Fibroblast of skin of right biceps (primary cell): Measurements from ENCODE around the gene CAST.

Experiments used
- DNase-seq: peaks from one replicate; pipeline ENCODE4 v3.0.0-alpha.2; 2013

The CAST gene

DNA sequence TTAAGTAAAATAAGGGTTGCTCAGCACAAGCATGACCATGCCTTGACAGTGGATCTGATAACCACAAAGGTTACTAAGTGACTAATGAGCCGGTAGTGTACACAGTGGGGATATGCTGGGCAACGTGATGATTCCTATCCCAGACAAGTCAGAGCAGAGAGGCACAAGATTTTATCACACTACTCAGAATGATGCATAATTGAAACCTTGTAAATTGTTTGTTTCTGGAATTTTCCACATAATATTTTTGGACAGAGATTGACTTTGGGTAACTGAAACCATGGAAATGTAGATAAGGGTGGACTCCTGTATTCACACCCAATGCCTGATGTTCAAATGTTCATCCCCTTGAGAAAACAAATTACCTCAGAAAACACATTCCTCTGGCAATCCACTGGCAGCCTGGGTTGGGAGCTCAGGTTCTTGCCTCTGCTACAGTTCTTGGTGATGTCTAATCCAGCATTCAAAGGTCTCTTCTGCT is 161.8 kb downstream of the CAST start:
- DNase-seq, result peak; percentile 75
